ENCODE data around the gene F10.

- TF ChIP-seq EZH2phosphoT487 (IDR thresholded peaks at IDR 0.05; ENCODE audit: borderline replicate concordance, low read length) (no peak), CTCF (conservative IDR thresholded peaks at IDR 0.05; ENCODE audit: low read depth, low read length) (no peak), EZH2 (IDR thresholded peaks at IDR 0.05; ENCODE audit: low read length, unreplicated experiment) (no peak)
Observed at GRCh38 chr13:113164492-113164891, 41.9 kb downstream of the F10 start.

Measured in PC-3 (cell line).